MM.1S (cell line): ENCODE measurements around the gene DHFR2.
"Not testable (repeated sequence)": the region's sequence is repeated elsewhere in the genome, so short reads cannot be mapped to it uniquely, and the experiment has no call there.

Source experiments
- DNase-seq: peaks from one replicate; pipeline ENCODE4 v3.0.0-alpha.2; 2015
- H2AFZ ChIP-seq: fragments of 300-600 bp; sonication (generic); 2 replicates; pipeline ENCODE4 v1.6.0; 2016; ENCODE audit warnings: antibody characterized with exemption, low read length
- H3F3A ChIP-seq: fragments of 300-600 bp; sonication (generic); 2 replicates; pipeline ENCODE4 v1.6.1; 2016; ENCODE audit warnings: mild to moderate bottlenecking, antibody characterized with exemption, low read length, moderate library complexity, mixed read lengths; ENCODE audit not compliant: insufficient read depth
- H3K27ac ChIP-seq: fragments of 300-600 bp; sonication (generic); 2 replicates; pipeline ENCODE4 v1.5.1; 2016; ENCODE audit warnings: mild to moderate bottlenecking, low read length
- H3K27me3 ChIP-seq: fragments of 300-600 bp; sonication (generic); replicated peaks from 2 replicates; pipeline ENCODE4 v1.6.0; 2016; ENCODE audit warnings: low read length; ENCODE audit not compliant: insufficient read depth
- H3K36me3 ChIP-seq: fragments of 300-600 bp; sonication (generic); replicated peaks from 2 replicates; pipeline ENCODE4 v1.6.1; 2016; ENCODE audit warnings: mild to moderate bottlenecking, low read length, mixed read lengths; ENCODE audit not compliant: insufficient read depth
- H3K4me1 ChIP-seq: fragments of 300-600 bp; sonication (generic); 2 replicates; pipeline ENCODE4 v1.6.1; 2016; ENCODE audit warnings: low read length, mixed read lengths
- H3K4me2 ChIP-seq: fragments of 300-600 bp; sonication (generic); 2 replicates; pipeline ENCODE4 v1.6.0; 2016; ENCODE audit warnings: low read depth, low read length
- H3K4me3 ChIP-seq: fragments of 300-600 bp; sonication (generic); 2 replicates; pipeline ENCODE4 v1.5.1; 2016; ENCODE audit warnings: low read length, mixed read lengths
- H3K79me2 ChIP-seq: fragments of 300-600 bp; sonication (generic); 2 replicates; pipeline ENCODE4 v1.6.1; 2016; ENCODE audit warnings: mixed run types, low read length, mixed read lengths
- H3K9ac ChIP-seq: fragments of 300-600 bp; sonication (generic); 2 replicates; pipeline ENCODE4 v1.6.1; 2016; ENCODE audit warnings: low read length, mixed read lengths
- H3K9me2 ChIP-seq: fragments of 300-600 bp; sonication (generic); replicated peaks from 2 replicates; pipeline ENCODE4 v1.6.1; 2016; ENCODE audit warnings: mild to moderate bottlenecking, low read length, mixed read lengths; ENCODE audit not compliant: insufficient read depth
- H3K9me3 ChIP-seq: fragments of 300-600 bp; sonication (generic); replicated peaks from 2 replicates; pipeline ENCODE4 v1.6.1; 2016; ENCODE audit warnings: mild to moderate bottlenecking, low read length, mixed read lengths; ENCODE audit not compliant: insufficient read depth
- H4K20me1 ChIP-seq: fragments of 300-600 bp; sonication (generic); 2 replicates; pipeline ENCODE4 v1.6.1; 2016; ENCODE audit warnings: mild to moderate bottlenecking, low read length, moderate library complexity, mixed read lengths; ENCODE audit not compliant: insufficient read depth
- EZH2 ChIP-seq: fragments of 300-600 bp; sonication (generic); optimal IDR thresholded peaks from 2 replicates; pipeline ENCODE3; 2017; ENCODE audit warnings: low read depth, mild to moderate bottlenecking, antibody characterized with exemption, low read length, mixed read lengths
- EZH2phosphoT487 ChIP-seq: fragments of 300-600 bp; sonication (generic); IDR thresholded peaks from 2 replicates; pipeline ENCODE4 v1.6.1; 2018; ENCODE audit warnings: antibody characterized with exemption, low read length
- TF ChIP-seq, protein P1 (sequence below): fragments of 300-600 bp; sonication (generic); IDR thresholded peaks from 2 replicates; pipeline ENCODE4 v1.5.1; 2016; ENCODE audit warnings: antibody characterized with exemption, low read length, mixed read lengths

Gene DHFR2

DNA sequence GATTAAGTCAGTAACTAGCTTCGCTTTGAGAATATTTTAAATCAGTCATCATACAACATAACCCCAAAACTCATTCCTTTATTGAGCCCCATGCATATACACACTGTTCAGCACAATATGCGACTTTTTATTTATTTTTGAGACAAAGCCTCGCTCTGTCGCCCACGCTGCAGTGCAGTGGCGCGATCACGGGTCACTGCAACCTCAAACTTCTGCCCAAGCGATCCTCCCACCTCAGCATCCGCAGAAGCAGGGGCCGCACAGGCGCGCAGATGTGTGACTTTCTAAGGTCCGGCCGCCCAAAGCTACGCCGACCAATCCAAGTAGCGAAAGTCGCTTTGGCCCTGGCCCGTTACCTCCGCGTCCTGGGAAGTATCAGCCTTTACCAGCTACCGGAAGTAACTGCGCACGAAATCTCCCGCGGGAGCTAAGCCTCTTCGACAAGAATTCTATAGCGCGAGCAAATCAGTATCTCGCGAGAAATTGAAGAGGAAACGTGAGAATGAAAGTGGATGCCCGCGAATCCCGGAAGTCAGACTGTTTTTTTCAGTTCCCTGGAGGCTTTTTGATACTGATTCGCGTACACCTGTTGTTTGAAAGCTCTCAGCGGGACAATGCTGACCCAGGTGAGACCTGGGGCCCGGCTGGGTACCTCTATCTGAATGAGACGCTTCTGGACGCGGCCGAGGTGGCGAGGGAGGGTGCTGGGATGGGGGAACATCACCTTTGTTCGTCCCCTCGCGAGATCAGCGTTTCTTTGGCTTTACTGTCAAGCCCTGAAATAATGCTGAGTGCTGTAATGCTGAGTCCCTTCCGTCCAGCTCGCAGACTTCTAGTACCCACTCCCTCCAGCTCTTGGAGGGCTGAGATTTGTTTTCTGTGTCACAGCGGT, at the start of gene DHFR2, which contains the start of gene NSUN3:
Gene DHFR2 (minus strand): TSS at position 404 of the 892 bp plus-strand sequence. CDS start 1,405 bp downstream, outside the sequence.
Gene NSUN3 (plus strand): TSS at position 549 of the 892 bp plus-strand sequence. CDS start 66 bp downstream, at position 615.
- no peaks in the 10 kb centered on the region for H3K9me3 ChIP-seq
- H3K4me2 ChIP-seq, result peak within 1 kb of the TSS; percentile 78
- peak within 1 kb of the TSS; percentile 97 for H3K27ac ChIP-seq
- H3K27me3 ChIP-seq, result no peaks in the 10 kb centered on the region
- peak within 1 kb of the TSS; percentile 92 for H3K9ac ChIP-seq
- peak within 1 kb of the TSS; percentile 98 for H3K4me3 ChIP-seq
- H2AFZ ChIP-seq, result peak within 1 kb of the TSS; percentile 65
- peaks cover 18% of the 10 kb centered on the region for H3F3A ChIP-seq
- 0 out of 2 replicates have a peak, but pooled peaks cover 4% of the 10 kb centered on the region for H3K36me3 ChIP-seq
- DNase-seq, result peak; percentile 98
- H3K9me2 ChIP-seq, result no peaks in the 10 kb centered on the region
- H4K20me1 ChIP-seq, result no peaks in the 10 kb centered on the region
- TF ChIP-seq EZH2 (no peak), EZH2phosphoT487 (no peak)
- TF ChIP-seq, protein P1, sequence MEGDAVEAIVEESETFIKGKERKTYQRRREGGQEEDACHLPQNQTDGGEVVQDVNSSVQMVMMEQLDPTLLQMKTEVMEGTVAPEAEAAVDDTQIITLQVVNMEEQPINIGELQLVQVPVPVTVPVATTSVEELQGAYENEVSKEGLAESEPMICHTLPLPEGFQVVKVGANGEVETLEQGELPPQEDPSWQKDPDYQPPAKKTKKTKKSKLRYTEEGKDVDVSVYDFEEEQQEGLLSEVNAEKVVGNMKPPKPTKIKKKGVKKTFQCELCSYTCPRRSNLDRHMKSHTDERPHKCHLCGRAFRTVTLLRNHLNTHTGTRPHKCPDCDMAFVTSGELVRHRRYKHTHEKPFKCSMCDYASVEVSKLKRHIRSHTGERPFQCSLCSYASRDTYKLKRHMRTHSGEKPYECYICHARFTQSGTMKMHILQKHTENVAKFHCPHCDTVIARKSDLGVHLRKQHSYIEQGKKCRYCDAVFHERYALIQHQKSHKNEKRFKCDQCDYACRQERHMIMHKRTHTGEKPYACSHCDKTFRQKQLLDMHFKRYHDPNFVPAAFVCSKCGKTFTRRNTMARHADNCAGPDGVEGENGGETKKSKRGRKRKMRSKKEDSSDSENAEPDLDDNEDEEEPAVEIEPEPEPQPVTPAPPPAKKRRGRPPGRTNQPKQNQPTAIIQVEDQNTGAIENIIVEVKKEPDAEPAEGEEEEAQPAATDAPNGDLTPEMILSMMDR, result no peak
- peaks cover 26% of the 10 kb centered on the region for H3K79me2 ChIP-seq
- peaks cover 7% of the 10 kb centered on the region; the same call in 1 of the 2 replicates for H3K4me1 ChIP-seq

DNA sequence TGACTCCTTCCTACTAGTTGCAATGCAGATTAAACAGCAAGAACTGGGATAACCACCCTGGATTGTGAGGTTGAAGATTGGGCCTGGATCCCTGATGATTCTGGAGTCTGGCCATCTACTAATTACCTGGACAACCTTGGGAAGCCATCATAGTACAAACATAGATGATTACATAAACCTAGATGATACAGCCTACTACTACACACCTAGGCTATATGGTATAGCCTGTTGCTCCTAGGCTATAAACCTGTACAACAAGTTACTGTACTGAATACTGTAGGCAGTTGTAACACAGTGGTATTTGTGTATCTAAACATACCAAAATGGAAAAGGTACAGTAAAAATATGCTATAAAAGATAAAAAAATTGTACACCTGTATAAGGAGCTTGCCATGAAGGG, 48.1 kb upstream of the DHFR2 start:
- no peak overlapping the region for H3K27ac ChIP-seq
- TF ChIP-seq EZH2, result no peak
- TF ChIP-seq, protein P1, result no peak
- no peak for TF ChIP-seq EZH2phosphoT487

DNA sequence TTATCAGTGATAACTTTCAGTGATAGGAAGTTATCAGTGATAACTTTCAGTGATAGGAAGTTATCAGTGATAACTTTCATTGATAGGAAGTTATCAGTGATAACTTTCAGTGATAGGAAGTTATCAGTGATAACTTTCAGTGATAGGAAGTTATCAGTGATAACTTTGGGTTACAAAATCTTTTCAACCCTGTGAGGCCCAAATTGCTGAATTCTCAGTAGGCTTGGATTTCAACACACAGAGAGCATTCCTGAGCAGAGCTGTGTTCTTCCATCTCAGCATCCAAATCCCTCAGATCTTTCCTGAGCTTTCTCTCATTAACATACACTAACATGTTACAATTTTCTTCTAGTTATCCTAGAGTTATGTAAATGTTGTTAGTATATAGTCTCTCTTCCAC, 47.5 kb upstream of the DHFR2 start:
- not testable (repeated sequence) for H3K9me3 ChIP-seq, H3K27ac ChIP-seq, DNase-seq, H3K4me3 ChIP-seq, H3K9ac ChIP-seq, H3K79me2 ChIP-seq, H3K36me3 ChIP-seq, H4K20me1 ChIP-seq, H2AFZ ChIP-seq, H3K9me2 ChIP-seq, H3K27me3 ChIP-seq, H3K4me1 ChIP-seq, H3K4me2 ChIP-seq, H3F3A ChIP-seq

More for the DNA sequence above, 48.1 kb upstream of the DHFR2 start:
- H3K9ac ChIP-seq, result no peak overlapping the region
- no peak overlapping the region for H2AFZ ChIP-seq
- no peak for DNase-seq
- H3K36me3 ChIP-seq, result no peaks in the 10 kb centered on the region
- no peaks in the 10 kb centered on the region for H3K79me2 ChIP-seq
- 0 out of 2 replicates have a peak, but pooled peaks cover 7% of the 10 kb centered on the region for H3K4me1 ChIP-seq
- no peaks in the 10 kb centered on the region for H3K27me3 ChIP-seq
- no peaks in the 10 kb centered on the region for H4K20me1 ChIP-seq
- no peaks in the 10 kb centered on the region for H3K9me2 ChIP-seq
- H3F3A ChIP-seq, result no peaks in the 10 kb centered on the region
- no peak overlapping the region for H3K4me2 ChIP-seq
- H3K4me3 ChIP-seq, result no peak overlapping the region
- no peaks in the 10 kb centered on the region for H3K9me3 ChIP-seq

DNA sequence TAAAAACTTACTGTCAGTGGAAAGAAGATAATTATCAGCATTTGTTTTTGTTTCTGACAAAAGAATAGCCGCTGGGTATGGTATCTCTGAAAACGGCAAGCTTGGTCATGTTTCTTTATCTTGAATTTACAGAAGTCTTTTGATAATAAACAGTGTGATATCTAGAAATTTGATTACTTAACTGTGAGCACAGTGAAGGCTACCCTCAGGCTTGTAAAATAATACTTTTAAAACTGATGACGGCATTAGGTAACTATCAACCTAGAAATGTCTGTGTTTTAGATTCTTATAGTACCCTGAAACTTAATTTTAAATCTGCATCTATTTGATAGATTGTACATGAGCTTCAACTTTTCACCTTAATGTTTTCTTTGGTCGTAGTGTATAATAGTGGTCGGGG, 43.6 kb upstream of the DHFR2 start:
- H3K9ac ChIP-seq, result no peak overlapping the region
- H3K4me3 ChIP-seq, result no peak overlapping the region
- TF ChIP-seq EZH2phosphoT487, result no peak
- TF ChIP-seq, protein P1, result no peak
- TF ChIP-seq EZH2, result no peak
- no peaks in the 10 kb centered on the region for H3K27me3 ChIP-seq
- no peaks in the 10 kb centered on the region for H4K20me1 ChIP-seq
- no peaks in the 10 kb centered on the region for H3K9me3 ChIP-seq
- H3K79me2 ChIP-seq, result no peaks in the 10 kb centered on the region
- no peak overlapping the region for H3K4me2 ChIP-seq
- H3K36me3 ChIP-seq, result no peaks in the 10 kb centered on the region
- H2AFZ ChIP-seq, result no peak overlapping the region
- H3F3A ChIP-seq, result no peaks in the 10 kb centered on the region
- no peaks in the 10 kb centered on the region for H3K4me1 ChIP-seq
- H3K27ac ChIP-seq, result no peak overlapping the region
- no peaks in the 10 kb centered on the region for H3K9me2 ChIP-seq
- no peak for DNase-seq
